Stomach (tissue), 4 donors: Measurements from ENCODE around the gene ERICH3.

Experiments used
- CTCF ChIP-seq, 7 experiments: fragments of 450-650 bp in 4 of 7; fragments of 200-600 bp in 3 of 7; sonication (generic) in 3 of 7; IDR thresholded peaks; one replicate each; pipeline ENCODE4 v1.5.1; 2016 to 2019; ENCODE audit warnings: antibody characterized with exemption in 7 of 7, control low read depth in 2 of 7, mild to moderate bottlenecking in 1 of 7
- POLR2A ChIP-seq, 4 donors: fragments of 450-650 bp; IDR thresholded peaks; one replicate each; pipeline ENCODE4 v1.6.1; 2016; ENCODE audit warnings: antibody characterized with exemption in 4 of 4, control low read depth in 2 of 4, mild to moderate bottlenecking in 1 of 4, moderate library complexity in 1 of 4
- POLR2AphosphoS5 ChIP-seq, 3 donors: sonication (generic); formaldehyde crosslinking; IDR thresholded peaks; one replicate each; pipeline ENCODE4 v1.6.1; 2016; ENCODE audit warnings: antibody characterized with exemption in 3 of 3

- TF ChIP-seq POLR2A (IDR thresholded peaks at IDR 0.05): no peak
- no peak for TF ChIP-seq CTCF (IDR thresholded peaks at IDR 0.05)
- TF ChIP-seq POLR2AphosphoS5 (IDR thresholded peaks at IDR 0.05): no peak
These were observed 62.6 kb downstream of the ERICH3 start for GRCh38 chr1:74610961-74611360.
